ENCODE results near the gene PRG2.

PRG2 gene

GRCh38 chr11:57358543-57358961 is 31.9 kb downstream of the PRG2 start:
- DNase-seq (no peak), ATAC-seq (no peak)
- Mint-ChIP-seq H3K4me1 (no peaks in the 10 kb centered on the region), H3K9me3 (no peaks in the 10 kb centered on the region), H3K27ac (no peak overlapping the region), H3K27me3 (peaks cover 10% of the 10 kb centered on the region), H3K36me3 (ENCODE audit: low read depth) (no peaks in the 10 kb centered on the region), H3K4me3 (no peak overlapping the region)

- Mint-ChIP-seq H3K27ac (no peak overlapping the region), H3K27me3 (peaks cover 10% of the 10 kb centered on the region), H3K36me3 (ENCODE audit: low read depth) (no peaks in the 10 kb centered on the region), H3K9me3 (no peaks in the 10 kb centered on the region), H3K4me3 (no peak overlapping the region), H3K4me1 (no peaks in the 10 kb centered on the region)
- ATAC-seq (no peak), DNase-seq (no peak)
These were observed 32.6 kb downstream of the PRG2 start for GRCh38 chr11:57357856-57358255.

GRCh38 chr11:57357310-57357709 is 33.1 kb downstream of the PRG2 start:
- H3K9me3 Mint-ChIP-seq = no peaks in the 10 kb centered on the region
- no peak overlapping the region for H3K4me3 Mint-ChIP-seq
- no peaks in the 10 kb centered on the region for H3K4me1 Mint-ChIP-seq
- no peaks in the 10 kb centered on the region for H3K36me3 Mint-ChIP-seq (ENCODE audit: low read depth)
- peaks cover 10% of the 10 kb centered on the region for H3K27me3 Mint-ChIP-seq
- H3K27ac Mint-ChIP-seq = no peak overlapping the region
- DNase-seq = no peak
- ATAC-seq = no peak

GRCh38 chr11:57356268-57356667 is 34.2 kb downstream of the PRG2 start:
- H3K9me3 Mint-ChIP-seq = peaks cover 5% of the 10 kb centered on the region
- H3K4me3 Mint-ChIP-seq = no peak overlapping the region
- ATAC-seq (no peak), DNase-seq (no peak)
- peaks cover 2% of the 10 kb centered on the region for H3K36me3 Mint-ChIP-seq (ENCODE audit: low read depth)
- H3K4me1 Mint-ChIP-seq = no peaks in the 10 kb centered on the region
- H3K27me3 Mint-ChIP-seq = peaks cover 14% of the 10 kb centered on the region
- H3K27ac Mint-ChIP-seq = no peak overlapping the region

- peaks cover 7% of the 10 kb centered on the region for H3K9me3 Mint-ChIP-seq
- peaks cover 16% of the 10 kb centered on the region for H3K27me3 Mint-ChIP-seq
- H3K36me3 Mint-ChIP-seq (ENCODE audit: low read depth) = peaks cover 2% of the 10 kb centered on the region
- ATAC-seq (no peak), DNase-seq (no peak)
- H3K27ac Mint-ChIP-seq = no peak overlapping the region
- H3K4me1 Mint-ChIP-seq = peaks cover 3% of the 10 kb centered on the region
- no peak overlapping the region for H3K4me3 Mint-ChIP-seq
These were observed 35.8 kb downstream of the PRG2 start for GRCh38 chr11:57354699-57355098.

- ATAC-seq (no peak), DNase-seq (no peak)
- peaks cover 3% of the 10 kb centered on the region for H3K4me1 Mint-ChIP-seq
- peaks cover 2% of the 10 kb centered on the region for H3K36me3 Mint-ChIP-seq (ENCODE audit: low read depth)
- no peak overlapping the region for H3K27ac Mint-ChIP-seq
- H3K9me3 Mint-ChIP-seq = peaks cover 7% of the 10 kb centered on the region
- H3K4me3 Mint-ChIP-seq = no peak overlapping the region
- peaks cover 16% of the 10 kb centered on the region for H3K27me3 Mint-ChIP-seq
These were observed 36.6 kb downstream of the PRG2 start for GRCh38 chr11:57353852-57354251.

GRCh38 chr11:57353446-57353845 is 37.0 kb downstream of the PRG2 start:
- no peak for ATAC-seq
- DNase-seq = no peak
- no peak overlapping the region for H3K4me3 Mint-ChIP-seq
- H3K9me3 Mint-ChIP-seq = peaks cover 7% of the 10 kb centered on the region
- peaks cover 2% of the 10 kb centered on the region for H3K36me3 Mint-ChIP-seq (ENCODE audit: low read depth)
- H3K27ac Mint-ChIP-seq = no peak overlapping the region
- H3K27me3 Mint-ChIP-seq = peaks cover 16% of the 10 kb centered on the region
- peaks cover 3% of the 10 kb centered on the region for H3K4me1 Mint-ChIP-seq

GRCh38 chr11:57353036-57353435 is 37.4 kb downstream of the PRG2 start:
- ATAC-seq (no peak), DNase-seq (no peak)
- Mint-ChIP-seq H3K4me1 (peaks cover 3% of the 10 kb centered on the region), H3K27me3 (peaks cover 16% of the 10 kb centered on the region), H3K27ac (no peak overlapping the region), H3K36me3 (ENCODE audit: low read depth) (peaks cover 2% of the 10 kb centered on the region), H3K9me3 (peaks cover 7% of the 10 kb centered on the region), H3K4me3 (no peak overlapping the region)

GRCh38 chr11:57349491-57350274 is 40.8 kb downstream of the PRG2 start:
- H3K4me3 Mint-ChIP-seq = no peak overlapping the region
- ATAC-seq (peak; percentile 50), DNase-seq (peak; percentile 79)
- peaks cover 3% of the 10 kb centered on the region for H3K4me1 Mint-ChIP-seq
- peaks cover 7% of the 10 kb centered on the region for H3K9me3 Mint-ChIP-seq
- H3K27me3 Mint-ChIP-seq = peaks cover 8% of the 10 kb centered on the region
- H3K27ac Mint-ChIP-seq = no peak overlapping the region
- peaks cover 2% of the 10 kb centered on the region for H3K36me3 Mint-ChIP-seq (ENCODE audit: low read depth)

- ATAC-seq (no peak), DNase-seq (no peak)
- peaks cover 5% of the 10 kb centered on the region for H3K27me3 Mint-ChIP-seq
- peaks cover 7% of the 10 kb centered on the region for H3K9me3 Mint-ChIP-seq
- peaks cover 2% of the 10 kb centered on the region for H3K36me3 Mint-ChIP-seq (ENCODE audit: low read depth)
- H3K4me1 Mint-ChIP-seq = peaks cover 3% of the 10 kb centered on the region
- no peak overlapping the region for H3K27ac Mint-ChIP-seq
- H3K4me3 Mint-ChIP-seq = no peak overlapping the region
These were observed 41.7 kb downstream of the PRG2 start for GRCh38 chr11:57348636-57349313.

GRCh38 chr11:57348052-57348451 is 42.4 kb downstream of the PRG2 start:
- DNase-seq = no peak
- peaks cover 5% of the 10 kb centered on the region for H3K27me3 Mint-ChIP-seq
- H3K27ac Mint-ChIP-seq = no peak overlapping the region
- peaks cover 3% of the 10 kb centered on the region for H3K4me1 Mint-ChIP-seq
- peaks cover 7% of the 10 kb centered on the region for H3K9me3 Mint-ChIP-seq
- ATAC-seq = no peak
- no peak overlapping the region for H3K4me3 Mint-ChIP-seq
- H3K36me3 Mint-ChIP-seq (ENCODE audit: low read depth) = peaks cover 2% of the 10 kb centered on the region

- Mint-ChIP-seq H3K27ac (no peak overlapping the region), H3K9me3 (peaks cover 7% of the 10 kb centered on the region), H3K36me3 (ENCODE audit: low read depth) (peaks cover 2% of the 10 kb centered on the region), H3K4me1 (peaks cover 3% of the 10 kb centered on the region), H3K27me3 (peaks cover 7% of the 10 kb centered on the region), H3K4me3 (no peak overlapping the region)
- ATAC-seq (no peak), DNase-seq (no peak)
These were observed 43.1 kb downstream of the PRG2 start for GRCh38 chr11:57347336-57347735.

- H3K4me1 Mint-ChIP-seq = peaks cover 5% of the 10 kb centered on the region
- ATAC-seq = peak; percentile 55
- no peak overlapping the region for H3K4me3 Mint-ChIP-seq
- no peaks in the 10 kb centered on the region for H3K9me3 Mint-ChIP-seq
- H3K27me3 Mint-ChIP-seq = peaks cover 1% of the 10 kb centered on the region
- DNase-seq = peak; percentile 76
- no peak overlapping the region for H3K27ac Mint-ChIP-seq
- H3K36me3 Mint-ChIP-seq (ENCODE audit: low read depth) = no peaks in the 10 kb centered on the region
These were observed 44.8 kb downstream of the PRG2 start for GRCh38 chr11:57345555-57346211.

- ATAC-seq (no peak), DNase-seq (no peak)
- Mint-ChIP-seq H3K4me3 (no peak overlapping the region), H3K36me3 (ENCODE audit: low read depth) (no peaks in the 10 kb centered on the region), H3K27ac (no peak overlapping the region), H3K9me3 (no peaks in the 10 kb centered on the region), H3K4me1 (peaks cover 3% of the 10 kb centered on the region), H3K27me3 (peaks cover 1% of the 10 kb centered on the region)
These were observed 45.6 kb downstream of the PRG2 start for GRCh38 chr11:57344826-57345225.

GRCh38 chr11:57343825-57344224 is 46.6 kb downstream of the PRG2 start:
- no peak overlapping the region for H3K4me3 Mint-ChIP-seq
- no peaks in the 10 kb centered on the region for H3K36me3 Mint-ChIP-seq (ENCODE audit: low read depth)
- H3K27me3 Mint-ChIP-seq = peaks cover 1% of the 10 kb centered on the region
- H3K27ac Mint-ChIP-seq = no peak overlapping the region
- H3K9me3 Mint-ChIP-seq = no peaks in the 10 kb centered on the region
- no peak for DNase-seq
- ATAC-seq = no peak
- peaks cover 2% of the 10 kb centered on the region for H3K4me1 Mint-ChIP-seq
